GM12878 (cell line): Measurements from ENCODE around the gene MAGI1. TPM values are rescaled to one million over a fixed set of nuclear protein-coding genes. Genes with fewer than 3 reads are reported as not detected.

Experiments used
- ATAC-seq: fragments of 200-7000 bp; cut with Tn5 transposase; 3 replicates; pipeline ENCODE4 v1.9.1; 2020; ENCODE audit warnings: mild to moderate bottlenecking, moderate library complexity
- BruUV-seq: library from RNA; stranded (reverse); fragments of 400-500 nt; replicated peaks from 2 replicates; lab custom pipeline; 2021; lab: Mats Ljungman, UMichigan
- CTCF ChIA-PET: fragments of 300-600 bp; sonication (Branson Sonifier 250); formaldehyde crosslinking; extraction: SDS; loops from one replicate; lab custom pipeline; 2021; ENCODE audit warnings: inconsistent platforms; lab: Yijun Ruan, JAX
- POLR2A ChIA-PET: fragments of 350-600 bp; formaldehyde crosslinking; extraction: SDS; loops from one replicate; lab custom pipeline; 2021; ENCODE audit warnings: inconsistent platforms; lab: Charles Lee
- RAD21 ChIA-PET: fragments of 300-600 bp; sonication (Branson Sonifier 250); formaldehyde crosslinking; loops from one replicate; lab custom pipeline; 2023; ENCODE audit warnings: antibody characterized with exemption; ENCODE audit not compliant: unreplicated experiment; lab: Charles Lee
- SMC1A ChIA-PET: fragments of 300-600 bp; sonication (Branson Sonifier 250); formaldehyde crosslinking; loops from one replicate; lab custom pipeline; 2023; ENCODE audit not compliant: unreplicated experiment, uncharacterized antibody; lab: Charles Lee
- DNase-seq: peaks from one replicate; pipeline ENCODE4 v3.0.0-alpha.2; 2011; ENCODE audit warnings: low read depth, low spot score
- FAIRE-seq: peaks from 3 replicates; lab custom pipeline; 2011; peaks lifted over from hg19 to GRCh38; lab: Jason Lieb, UNC
- H2AFZ ChIP-seq: 2 replicates; pipeline ENCODE4 v1.6.0; 2011; ENCODE audit warnings: low read depth, low read length, control low read depth; ENCODE audit not compliant: control insufficient read depth
- H3K27ac ChIP-seq: 2 replicates; pipeline ENCODE4 v1.5.1; 2011; ENCODE audit warnings: control low read depth; ENCODE audit not compliant: control insufficient read depth, insufficient read depth
- H3K27me3 ChIP-seq, 2 experiments: replicated peaks in 1 of 2; 2 replicates each; pipeline versions ENCODE4 v1.6.0 to v1.6.1; 2011; ENCODE audit warnings: low read length in 1 of 2; ENCODE audit not compliant: control insufficient read depth in 2 of 2, insufficient read depth in 2 of 2
- H3K36me3 ChIP-seq, 2 experiments: 2 replicates each; pipeline ENCODE4 v1.5.1; 2011; ENCODE audit warnings: low read length in 1 of 2; ENCODE audit not compliant: control insufficient read depth in 2 of 2, insufficient read depth in 2 of 2
- H3K4me1 ChIP-seq: 2 replicates; pipeline ENCODE4 v1.6.1; 2011; ENCODE audit warnings: mild to moderate bottlenecking, low read length, moderate library complexity, mixed read lengths; ENCODE audit not compliant: control insufficient read depth, insufficient read depth
- H3K4me2 ChIP-seq: 2 replicates; pipeline ENCODE4 v1.6.0; 2011; ENCODE audit warnings: control low read depth; ENCODE audit not compliant: control insufficient read depth, insufficient read depth
- H3K4me3 ChIP-seq: fragments of 200-600 bp; sonication (generic); 2 replicates; pipeline ENCODE4 v1.5.1; 2016
- H3K79me2 ChIP-seq: 2 replicates; pipeline ENCODE4 v1.6.0; 2011; ENCODE audit warnings: low read length; ENCODE audit not compliant: control insufficient read depth, insufficient read depth
- H3K9ac ChIP-seq: 2 replicates; pipeline ENCODE4 v1.8.0; 2011; ENCODE audit warnings: low read length, control low read depth, mixed read lengths; ENCODE audit not compliant: control insufficient read depth, insufficient read depth
- H3K9me3 ChIP-seq: replicated peaks from 3 replicates; pipeline ENCODE4 v1.5.1; 2011; ENCODE audit warnings: mild to moderate bottlenecking, low read length; ENCODE audit not compliant: control insufficient read depth, insufficient read depth
- H4K20me1 ChIP-seq: 2 replicates; pipeline ENCODE4 v1.6.0; 2011; ENCODE audit not compliant: control insufficient read depth, insufficient read depth
- ATF2 ChIP-seq: IDR thresholded peaks from 2 replicates; pipeline ENCODE4 v1.6.1; 2012; ENCODE audit warnings: low read length, inconsistent platforms
- POLR2A ChIP-seq: IDR thresholded peaks from 2 replicates; pipeline ENCODE4 v1.6.1; 2011; ENCODE audit warnings: low read depth, mild to moderate bottlenecking, low read length
- RUNX3 ChIP-seq: IDR thresholded peaks from 2 replicates; pipeline ENCODE4 v1.6.1; 2012; ENCODE audit warnings: low read length, inconsistent platforms
- SMAD5 ChIP-seq: IDR thresholded peaks from 2 replicates; pipeline ENCODE4 v1.6.1; 2016; ENCODE audit warnings: antibody characterized with exemption, low read depth
- SUZ12 ChIP-seq: fragments of 200-600 bp; sonication (generic); IDR thresholded peaks from one replicate; pipeline ENCODE4 v1.6.1; 2018; ENCODE audit warnings: antibody characterized with exemption, mild to moderate bottlenecking; ENCODE audit not compliant: unreplicated experiment
- TCF3 ChIP-seq: IDR thresholded peaks from 2 replicates; pipeline ENCODE4 v1.6.1; 2012; ENCODE audit warnings: low read depth, mild to moderate bottlenecking, low read length, borderline replicate concordance; ENCODE audit not compliant: insufficient read depth
- ZBTB11 ChIP-seq: fragments of 450-650 bp; formaldehyde crosslinking; IDR thresholded peaks from 2 replicates; pipeline ENCODE4 v1.5.0; 2022; ENCODE audit warnings: mild to moderate bottlenecking, missing genetic modification characterization
- ZNF24 ChIP-seq: fragments of 450-650 bp; IDR thresholded peaks from 2 replicates; pipeline ENCODE4 v1.6.1; 2017; ENCODE audit warnings: antibody characterized with exemption, mild to moderate bottlenecking
- ZNF384 ChIP-seq: IDR thresholded peaks from 2 replicates; pipeline ENCODE4 v1.6.1; 2012; ENCODE audit warnings: low read depth, mild to moderate bottlenecking, low read length, improper control_type of control experiment, borderline replicate concordance
- WGBS: methylation state at CpG from one replicate; pipeline ENCODE4 v1.1.6; 2016; ENCODE audit warnings: low lambda C conversion rate; ENCODE audit not compliant: insufficient replicate concordance, insufficient coverage; ENCODE audit errors: missing lambda C conversion rate; 5-methylcytosine and 5-hydroxymethylcytosine counted together
- in situ Hi-C: fragments of 300-500 bp; cut with MboI; formaldehyde crosslinking; loops from 9 replicates; pipeline ENCODE4 v1.14.3; 2018; ENCODE audit warnings: mixed read lengths
- intact Hi-C: fragments of 100-400 bp; cut with micrococcal nuclease; formaldehyde crosslinking; loops from one replicate; pipeline ENCODE4 v1.14.2; 2022; ENCODE audit not compliant: unreplicated experiment
- polyA plus RNA-seq, 11 experiments: library from polyadenylated mRNA; depleted of rRNA in 4 of 11; unstranded in 6 of 11; stranded (reverse) in 5 of 11; fragments of >200 nt; fragmentation: Nextera tagmentation in 4 of 11; fragmentation: Illumina TruSeq in 1 of 11; extraction: Ambion mirVana in 4 of 11; extraction: Trizol in 1 of 11; gene quantifications; 1 replicate in 1 of 11; 2 replicates in 10 of 11; pipeline versions ENCODE4 v1.2.1 to v1.2.3, GENCODE V29; 2011 to 2016; ENCODE audit warnings: inconsistent platforms in 2 of 11, missing spikeins in 2 of 11, low read depth in 1 of 11
- total RNA-seq, 4 experiments: library from RNA; depleted of rRNA in 3 of 4; stranded (reverse); fragments of >200 nt in 3 of 4; fragmentation: Illumina TruSeq in 1 of 4; extraction: Trizol in 1 of 4; gene quantifications; 2 replicates each; pipeline versions ENCODE4 v1.2.1 to v1.2.3, GENCODE V29; 2013 to 2021

The MAGI1 gene
- total and polyA plus RNA-seq, 10 of the 15 experiments (the other 5 are each of a cell fraction or from before 2014, with no cell fraction given), result 0.02 to 3.3 (median 0.29) TPM; not detected in 1

GRCh38 chr3:65828706-65829105 is 210.0 kb downstream of the MAGI1 start:
- no peak overlapping the region for H3K4me2 ChIP-seq
- DNase-seq (no peak), FAIRE-seq (no peak), ATAC-seq (no peak)
- no peak overlapping the region for H2AFZ ChIP-seq
- H4K20me1 ChIP-seq, result no peaks in the 10 kb centered on the region
- ChIA-PET CTCF (no interaction called here), POLR2A (no interaction called here), RAD21 (no interaction called here), SMC1A (interaction anchor here (1.2 kb wide), 1 partner anchor 19 kb away, joined by 3 read pairs; no protein-coding TSS in a partner anchor)
- H3K4me1 ChIP-seq, result no peaks in the 10 kb centered on the region
- no peaks in the 10 kb centered on the region for H3K9me3 ChIP-seq
- H3K4me3 ChIP-seq, result no peak overlapping the region
- no peaks in the 10 kb centered on the region for H3K27me3 ChIP-seq
- intact Hi-C loops (no loop called here), in situ Hi-C loops (no loop called here)
- no peak overlapping the region for H3K9ac ChIP-seq
- no peak overlapping the region for H3K27ac ChIP-seq
- WGBS, result 39% methylated on average over 6 of the region's 6 CpGs
- no TSS peak for BruUV-seq
- H3K36me3 ChIP-seq, result no peaks in the 10 kb centered on the region
- TF ChIP-seq ZNF24 (no peak), RUNX3 (no peak), SUZ12 (no peak), TCF3 (no peak), SMAD5 (no peak), ZBTB11 (CRISPR knock-in tag) (no peak), POLR2A (no peak), ATF2 (no peak), ZNF384 (no peak)
- no peaks in the 10 kb centered on the region for H3K79me2 ChIP-seq
